Activated CD4-positive, alpha-beta memory T cell treated with anti-CD3 and anti-CD28 coated beads, Interleukin-2, amount 10 ng/mL, durations not matched to agents 7 days and 5 days (primary cell): Measurements from ENCODE around the gene KBTBD4. TPM values are rescaled to one million over a fixed set of nuclear protein-coding genes. Genes with fewer than 3 reads are reported as not detected.

Experiments used
- CTCF ChIA-PET: fragments of 350-600 bp; sonication (Branson Sonifier 250); formaldehyde crosslinking; loops from one replicate; lab custom pipeline; 2021; ENCODE audit warnings: antibody characterized with exemption, inconsistent platforms; lab: Charles Lee
- POLR2A ChIA-PET: fragments of 350-600 bp; sonication (Branson Sonifier 250); formaldehyde crosslinking; loops from one replicate; lab custom pipeline; 2021; ENCODE audit warnings: antibody characterized with exemption; lab: Charles Lee
- DNase-seq: peaks from one replicate; pipeline ENCODE4 v3.0.0-alpha.2; 2020
- H3K27ac Mint-ChIP-seq: one replicate; pipeline ENCODE4 v1.8.0; 2021; ENCODE audit warnings: mild to moderate bottlenecking, mixed read lengths
- H3K27me3 Mint-ChIP-seq: one replicate; pipeline ENCODE4 v1.8.0; 2021; ENCODE audit warnings: mixed read lengths
- H3K36me3 Mint-ChIP-seq: one replicate; pipeline ENCODE4 v1.8.0; 2021; ENCODE audit warnings: low read depth, mixed read lengths
- H3K4me1 Mint-ChIP-seq: one replicate; pipeline ENCODE4 v1.8.0; 2021; ENCODE audit warnings: mixed read lengths
- H3K4me3 Mint-ChIP-seq: one replicate; pipeline ENCODE4 v1.8.0; 2021; ENCODE audit warnings: mild to moderate bottlenecking, mixed read lengths
- H3K9me3 Mint-ChIP-seq: one replicate; pipeline ENCODE4 v1.8.0; 2021; ENCODE audit warnings: mixed read lengths
- total RNA-seq, 2 experiments: library from RNA; stranded (reverse); gene quantifications; one replicate each; pipeline ENCODE4 v1.2.3, GENCODE V29; 2021

KBTBD4 gene
- total RNA-seq, 2 experiments from 2014 or later: 18.1 to 18.2 TPM

GRCh38 chr11:47587723-47588326 lies 9.1 kb upstream of the KBTBD4 start:
- Mint-ChIP-seq H3K27me3 (peaks cover 7% of the 10 kb centered on the region), H3K9me3 (no peaks in the 10 kb centered on the region), H3K4me3 (no peak overlapping the region), H3K27ac (no peak overlapping the region), H3K4me1 (peaks cover 10% of the 10 kb centered on the region), H3K36me3 (peaks cover 14% of the 10 kb centered on the region)
- POLR2A ChIA-PET: no interaction called here
- CTCF ChIA-PET: no interaction called here
- no peak for DNase-seq

GRCh38 chr11:47587039-47587716 lies 8.4 kb upstream of the KBTBD4 start:
- DNase-seq: no peak
- no peaks in the 10 kb centered on the region for H3K9me3 Mint-ChIP-seq
- no peak overlapping the region for H3K27ac Mint-ChIP-seq
- peaks cover under 1% of the 10 kb centered on the region for H3K27me3 Mint-ChIP-seq
- ChIA-PET CTCF (interaction anchor here (0.5 kb wide), 1 partner anchor 35 kb away, joined by 6 read pairs; no protein-coding TSS in a partner anchor), POLR2A (interaction anchor here (0.9 to 1.1 kb wide), 2 partner anchors 9 to 10 kb away, joined by 3 to 5 read pairs; partner anchors contain the start of genes KBTBD4 and NDUFS3)
- peaks cover 19% of the 10 kb centered on the region for H3K36me3 Mint-ChIP-seq
- H3K4me3 Mint-ChIP-seq: no peak overlapping the region
- peaks cover 8% of the 10 kb centered on the region for H3K4me1 Mint-ChIP-seq

- ChIA-PET CTCF (no interaction called here), POLR2A (interaction anchor here (0.9 to 1.3 kb wide), 3 partner anchors 8 to 13 kb away, joined by 3 to 5 read pairs (median 3); partner anchors contain the start of genes KBTBD4 and NDUFS3)
- H3K36me3 Mint-ChIP-seq: peaks cover 28% of the 10 kb centered on the region
- DNase-seq: no peak
- H3K9me3 Mint-ChIP-seq: no peaks in the 10 kb centered on the region
- H3K27me3 Mint-ChIP-seq: no peaks in the 10 kb centered on the region
- H3K4me1 Mint-ChIP-seq: peaks cover 4% of the 10 kb centered on the region
- no peak within 1 kb of the TSS for H3K4me3 Mint-ChIP-seq
- no peak within 1 kb of the TSS for H3K27ac Mint-ChIP-seq
These were observed 7.5 kb upstream of the KBTBD4 start, which contains the start of gene FAM180B for GRCh38 chr11:47586098-47586855. Gene FAM180B, plus strand, starts transcription at chr11:47586678. Its CDS starts 91 bp downstream, at chr11:47586769.

DNA sequence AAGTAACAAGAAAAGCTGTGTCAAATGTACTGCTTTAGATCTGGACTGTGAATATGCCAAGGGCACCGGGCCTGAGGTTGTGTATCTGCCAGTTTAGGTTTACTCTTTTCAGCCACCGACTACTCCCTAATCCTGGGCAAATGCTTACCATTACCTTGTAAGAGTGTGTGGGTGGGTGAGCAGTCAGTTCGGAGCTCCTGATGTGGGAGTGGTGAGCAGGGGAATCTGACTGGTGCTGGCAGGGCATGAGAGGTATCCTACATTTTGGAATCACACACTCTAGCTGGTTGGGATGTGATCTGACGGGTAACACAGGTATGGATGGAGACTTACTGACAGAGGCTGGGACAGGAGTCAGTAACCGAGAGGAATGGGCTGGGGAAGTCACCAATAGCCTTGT lies 5.1 kb upstream of the KBTBD4 start:
- Mint-ChIP-seq H3K4me3 (no peak overlapping the region), H3K27ac (no peak overlapping the region), H3K4me1 (peaks cover 19% of the 10 kb centered on the region), H3K36me3 (peaks cover 41% of the 10 kb centered on the region), H3K9me3 (no peaks in the 10 kb centered on the region), H3K27me3 (no peaks in the 10 kb centered on the region)
- CTCF ChIA-PET: no interaction called here
- POLR2A ChIA-PET: interaction anchor here (0.9 kb wide), 1 partner anchor 8 kb away, joined by 3 read pairs; no protein-coding TSS in a partner anchor
- DNase-seq: no peak

- Mint-ChIP-seq H3K4me1 (peaks cover 39% of the 10 kb centered on the region), H3K4me3 (peak overlapping the region; percentile 91), H3K36me3 (peaks cover 59% of the 10 kb centered on the region), H3K27ac (no peak overlapping the region), H3K9me3 (no peaks in the 10 kb centered on the region), H3K27me3 (no peaks in the 10 kb centered on the region)
- DNase-seq: no peak
- ChIA-PET POLR2A (interaction anchor here (0.8 to 6.8 kb wide), 7 partner anchors 9 to 362 kb away, joined by 3 to 85 read pairs (median 5); partner anchors contain the start of genes AGBL2, CELF1, FAM180B and PTPMT1), CTCF (interaction anchor here (0.8 to 1.3 kb wide), 3 partner anchors 21 to 24 kb away, joined by 3 to 4 read pairs (median 4); no protein-coding TSS in a partner anchor)
These were observed 1.2 kb downstream of the KBTBD4 start for GRCh38 chr11:47577460-47578041.

- no peak for DNase-seq
- POLR2A ChIA-PET: interaction anchor here (0.8 kb wide), 1 partner anchor 8 kb away, joined by 8 read pairs; the partner anchor contains the start of gene PTPMT1
- Mint-ChIP-seq H3K4me1 (peaks cover 20% of the 10 kb centered on the region), H3K27me3 (no peaks in the 10 kb centered on the region), H3K27ac (no peak overlapping the region), H3K4me3 (no peak overlapping the region), H3K9me3 (no peaks in the 10 kb centered on the region), H3K36me3 (peaks cover 57% of the 10 kb centered on the region)
- CTCF ChIA-PET: interaction anchor here (0.5 kb wide), 1 partner anchor 283 kb away, joined by 4 read pairs; no protein-coding TSS in a partner anchor
These were observed 5.4 kb downstream of the KBTBD4 start for GRCh38 chr11:47573321-47573720.

DNA sequence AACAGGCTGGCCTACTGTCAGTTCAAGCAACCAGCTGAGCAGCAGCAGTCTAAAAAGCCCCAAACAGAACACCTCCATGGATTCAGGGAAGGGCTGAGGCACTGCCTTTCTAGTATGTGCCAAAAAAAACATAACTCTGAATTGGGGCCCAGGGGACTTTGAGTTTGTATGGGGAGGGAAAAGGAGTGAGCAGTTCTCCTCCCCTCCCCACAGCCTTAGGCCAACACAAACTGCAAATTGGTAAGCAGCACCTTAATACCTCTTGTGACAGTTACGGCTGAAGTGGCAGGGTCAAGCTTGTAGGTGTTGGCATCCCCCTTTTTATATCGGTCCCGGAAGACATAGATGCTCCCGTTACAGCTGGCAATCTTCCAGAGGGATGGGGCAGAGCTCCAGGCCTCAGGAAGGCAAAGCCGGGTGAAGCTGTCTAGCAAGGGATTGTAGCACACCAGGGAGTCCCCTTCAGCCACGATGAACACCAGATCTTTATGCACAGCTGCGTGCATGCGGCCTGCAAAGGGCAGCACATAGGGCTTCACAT lies 6.0 kb downstream of the KBTBD4 start:
- CTCF ChIA-PET: interaction anchor here (1.2 kb wide), 1 partner anchor 20 kb away, joined by 4 read pairs; the partner anchor contains the start of gene CELF1
- Mint-ChIP-seq H3K27ac (no peak overlapping the region), H3K4me3 (no peak overlapping the region), H3K27me3 (no peaks in the 10 kb centered on the region), H3K36me3 (peaks cover 57% of the 10 kb centered on the region), H3K9me3 (no peaks in the 10 kb centered on the region), H3K4me1 (peaks cover 16% of the 10 kb centered on the region)
- POLR2A ChIA-PET: interaction anchor here (0.6 kb wide), 1 partner anchor 86 kb away, joined by 4 read pairs; no protein-coding TSS in a partner anchor
- DNase-seq: no peak

DNA sequence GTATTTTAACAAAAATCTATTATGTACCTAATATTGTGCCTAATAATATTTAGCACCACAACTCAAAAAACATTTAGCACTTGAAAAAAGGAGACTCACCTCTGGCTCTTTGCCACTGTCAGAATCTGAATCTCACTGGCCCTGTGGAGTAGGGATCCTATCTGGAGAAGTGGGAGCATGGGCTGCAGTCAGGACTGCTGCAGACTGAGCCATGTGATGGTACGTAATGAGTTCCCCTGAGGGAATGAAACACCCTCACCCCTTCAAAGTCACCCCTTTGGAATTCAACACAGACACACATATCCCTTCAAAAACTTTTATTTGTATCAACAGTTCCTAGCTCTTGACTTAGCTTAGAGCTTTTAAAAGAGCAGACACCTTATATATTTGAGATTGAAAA lies 6.9 kb downstream of the KBTBD4 start:
- H3K4me3 Mint-ChIP-seq: no peak overlapping the region
- ChIA-PET CTCF (interaction anchor here (1.2 kb wide), 1 partner anchor 19 kb away, joined by 4 read pairs; the partner anchor contains the start of gene CELF1), POLR2A (interaction anchor here (0.6 kb wide), 1 partner anchor 87 kb away, joined by 4 read pairs; no protein-coding TSS in a partner anchor)
- H3K4me1 Mint-ChIP-seq: peaks cover 7% of the 10 kb centered on the region
- no peak for DNase-seq
- peaks cover 52% of the 10 kb centered on the region for H3K36me3 Mint-ChIP-seq
- no peaks in the 10 kb centered on the region for H3K27me3 Mint-ChIP-seq
- H3K9me3 Mint-ChIP-seq: no peaks in the 10 kb centered on the region
- H3K27ac Mint-ChIP-seq: no peak overlapping the region

- no peak overlapping the region for H3K27ac Mint-ChIP-seq
- peaks cover 12% of the 10 kb centered on the region for H3K4me1 Mint-ChIP-seq
- H3K4me3 Mint-ChIP-seq: no peak overlapping the region
- H3K9me3 Mint-ChIP-seq: no peaks in the 10 kb centered on the region
- H3K36me3 Mint-ChIP-seq: peaks cover 52% of the 10 kb centered on the region
- DNase-seq: no peak
- ChIA-PET CTCF (interaction anchor here (1.4 kb wide), 1 partner anchor 18 kb away, joined by 7 read pairs; the partner anchor contains the start of gene CELF1), POLR2A (no interaction called here)
- H3K27me3 Mint-ChIP-seq: no peaks in the 10 kb centered on the region
These were observed 7.4 kb downstream of the KBTBD4 start for GRCh38 chr11:47571357-47571729.

DNA sequence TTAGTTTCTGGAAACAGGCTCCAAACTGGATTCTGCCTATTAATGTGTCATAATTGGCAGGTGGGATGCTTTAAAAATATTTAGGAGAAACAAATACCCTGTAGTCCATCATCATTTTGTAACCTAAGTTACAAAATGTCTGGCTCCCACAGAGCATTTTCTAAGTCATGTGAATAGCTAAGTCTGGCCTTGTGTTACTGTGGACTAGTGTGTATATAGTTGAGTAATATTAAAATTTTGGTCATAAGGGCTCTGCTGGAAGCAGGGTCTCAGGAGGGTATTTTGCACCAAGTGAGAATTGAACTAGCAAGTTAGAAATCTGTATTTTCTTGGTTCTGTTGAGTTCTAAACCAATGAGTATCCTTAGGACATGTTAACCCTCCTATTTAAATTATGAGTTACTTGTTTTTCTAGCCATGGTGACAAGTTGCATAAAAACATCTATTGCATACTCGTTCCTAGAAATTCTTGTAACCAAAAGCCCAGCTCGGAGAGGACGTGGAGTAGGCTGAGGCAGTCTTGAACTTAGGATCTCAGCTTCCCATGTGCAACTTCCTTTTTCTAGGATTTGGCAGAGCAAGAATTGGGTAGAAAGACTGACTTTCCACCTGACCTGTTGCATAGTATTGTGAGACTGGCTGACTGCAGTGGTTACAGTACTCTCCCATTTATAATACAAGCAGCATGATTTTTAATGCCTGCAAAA lies 8.0 kb downstream of the KBTBD4 start:
- Mint-ChIP-seq H3K27me3 (no peaks in the 10 kb centered on the region), H3K9me3 (no peaks in the 10 kb centered on the region), H3K36me3 (peaks cover 52% of the 10 kb centered on the region), H3K27ac (no peak overlapping the region), H3K4me3 (no peak overlapping the region), H3K4me1 (peaks cover 15% of the 10 kb centered on the region)
- ChIA-PET POLR2A (interaction anchor here (1.1 to 1.6 kb wide), 3 partner anchors 8 to 258 kb away, joined by 3 to 4 read pairs (median 3); partner anchors contain the start of genes KBTBD4 and NDUFS3), CTCF (interaction anchor here (1.4 kb wide), 1 partner anchor 18 kb away, joined by 7 read pairs; the partner anchor contains the start of gene CELF1)
- DNase-seq: no peak

DNA sequence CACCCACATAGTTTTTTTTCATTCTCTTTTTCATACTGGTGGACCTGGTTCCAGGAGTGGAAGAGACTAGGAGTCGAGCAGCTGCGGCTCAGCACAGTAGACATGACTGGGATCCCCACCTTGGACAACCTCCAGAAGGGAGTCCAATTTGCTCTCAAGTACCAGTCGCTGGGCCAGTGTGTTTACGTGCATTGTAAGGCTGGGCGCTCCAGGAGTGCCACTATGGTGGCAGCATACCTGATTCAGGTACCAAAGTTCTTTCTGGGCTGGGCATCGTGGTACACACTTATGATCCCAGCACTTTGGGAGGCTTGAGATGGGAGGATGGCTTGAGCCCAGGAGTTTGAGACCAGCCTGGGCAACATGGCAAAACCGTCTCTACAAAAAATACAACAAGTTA lies 9.1 kb downstream of the KBTBD4 start:
- H3K27me3 Mint-ChIP-seq: no peaks in the 10 kb centered on the region

More for the DNA sequence above, 9.1 kb downstream of the KBTBD4 start:
- CTCF ChIA-PET: no interaction called here
- DNase-seq: no peak
- no peak overlapping the region for H3K27ac Mint-ChIP-seq
- H3K36me3 Mint-ChIP-seq: peaks cover 43% of the 10 kb centered on the region
- H3K9me3 Mint-ChIP-seq: no peaks in the 10 kb centered on the region
- H3K4me1 Mint-ChIP-seq: peaks cover 19% of the 10 kb centered on the region
- POLR2A ChIA-PET: interaction anchor here (1.1 to 1.6 kb wide), 3 partner anchors 9 to 259 kb away, joined by 3 to 4 read pairs (median 3); partner anchors contain the start of genes KBTBD4 and NDUFS3
- no peak overlapping the region for H3K4me3 Mint-ChIP-seq
